ENCODE data around the gene ANAPC5.
"Not testable (repeated sequence)": the region's sequence is repeated elsewhere in the genome, so short reads cannot be mapped to it uniquely, and the experiment has no call there.

Gene ANAPC5

GRCh38 chr12:121283841-121284240, 68.4 kb downstream of the ANAPC5 start:
- DNase-seq, result no peak

- no peak for DNase-seq
These were observed 68.8 kb downstream of the ANAPC5 start for GRCh38 chr12:121283388-121283787.

GRCh38 chr12:121282910-121283309, 69.3 kb downstream of the ANAPC5 start:
- DNase-seq, result not testable (repeated sequence)

- no peak for DNase-seq
These were observed 70.0 kb downstream of the ANAPC5 start for GRCh38 chr12:121282072-121282742.

- not testable (repeated sequence) for DNase-seq
These were observed 71.1 kb downstream of the ANAPC5 start for GRCh38 chr12:121281116-121281515.

GRCh38 chr12:121280531-121280930, 71.7 kb downstream of the ANAPC5 start:
- not testable (repeated sequence) for DNase-seq

GRCh38 chr12:121279507-121279915, 72.7 kb downstream of the ANAPC5 start:
- no peak for DNase-seq

- DNase-seq, result no peak
These were observed 73.2 kb downstream of the ANAPC5 start for GRCh38 chr12:121279071-121279375.

GRCh38 chr12:121278169-121279070, 73.8 kb downstream of the ANAPC5 start:
- DNase-seq, result no peak

- no peak for DNase-seq
These were observed 74.8 kb downstream of the ANAPC5 start for GRCh38 chr12:121277374-121277759.

GRCh38 chr12:121274036-121274763, 78.0 kb downstream of the ANAPC5 start:
- no peak for DNase-seq

GRCh38 chr12:121273364-121273896, 78.8 kb downstream of the ANAPC5 start:
- DNase-seq, result no peak

GRCh38 chr12:121267822-121268221, 84.4 kb downstream of the ANAPC5 start:
- no peak for DNase-seq

- DNase-seq, result no peak
These were observed 87.2 kb downstream of the ANAPC5 start for GRCh38 chr12:121264951-121265515.

- DNase-seq, result no peak
These were observed 88.1 kb downstream of the ANAPC5 start for GRCh38 chr12:121264135-121264534.

- no peak for DNase-seq
These were observed 88.8 kb downstream of the ANAPC5 start for GRCh38 chr12:121263206-121263935.

- no peak for DNase-seq
These were observed 90.8 kb downstream of the ANAPC5 start for GRCh38 chr12:121261398-121261797.

GRCh38 chr12:121260091-121260490, 92.1 kb downstream of the ANAPC5 start:
- no peak for DNase-seq

- no peak for DNase-seq
These were observed 93.1 kb downstream of the ANAPC5 start for GRCh38 chr12:121259074-121259473.

Data from stimulated activated CD4-positive, alpha-beta T cell treated with anti-CD3 and anti-CD28 coated beads, Interleukin-2, amount 100 ng/mL, for 24 hours (primary cell).